GM21529 (cell line): ENCODE results near the gene STX4.
"Not testable (repeated sequence)": the region's sequence is repeated elsewhere in the genome, so short reads cannot be mapped to it uniquely, and the experiment has no call there.

Source experiments
- ATAC-seq: cut with Tn5 transposase; IDR thresholded peaks from one replicate; pipeline ENCODE4 v1.9.1; 2021; ENCODE audit not compliant: unreplicated experiment

Gene STX4

DNA sequence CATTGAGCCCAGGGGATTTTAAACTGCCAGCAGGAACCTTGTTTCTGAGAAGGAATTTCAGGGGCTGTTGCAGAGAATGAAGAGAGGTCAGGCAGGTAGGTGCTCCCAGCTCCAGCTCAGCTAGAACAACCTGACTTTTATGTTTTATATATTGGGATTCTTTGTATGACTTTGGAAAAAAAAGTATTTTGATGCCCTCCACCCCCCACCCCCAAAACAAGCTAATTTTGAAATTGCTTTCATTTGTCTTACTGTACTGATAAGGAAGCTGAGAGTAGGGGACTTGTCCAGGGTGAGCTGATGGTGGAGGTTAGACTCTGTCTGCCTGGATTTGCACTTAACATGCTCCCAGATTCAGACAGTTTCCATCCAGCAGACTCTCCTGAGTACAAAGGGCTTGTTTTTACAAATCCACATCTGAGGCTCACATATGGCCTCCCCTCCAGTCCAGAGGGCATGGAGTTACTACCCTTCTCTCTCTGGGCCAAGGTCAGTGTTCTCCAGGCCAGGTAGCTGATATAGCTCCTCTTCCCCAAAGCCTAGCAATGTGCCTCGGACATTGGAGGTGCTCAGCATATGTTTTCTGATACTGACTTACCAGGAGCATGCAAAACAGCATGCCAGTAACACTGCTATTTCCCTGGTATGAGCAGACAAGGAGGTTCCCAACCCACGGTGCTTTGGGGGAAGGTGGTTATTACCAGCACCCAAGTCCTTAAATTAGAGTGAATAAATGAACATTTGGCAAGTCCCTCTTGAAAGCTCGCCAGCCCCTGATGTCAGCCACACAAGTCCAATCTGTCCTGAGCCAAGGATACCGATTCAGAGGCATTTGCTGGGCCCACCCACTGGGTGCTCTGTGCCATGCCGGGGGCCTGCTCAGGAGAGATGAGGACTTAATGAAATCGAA is 34.3 kb upstream of the STX4 start:
- no peak for ATAC-seq

DNA sequence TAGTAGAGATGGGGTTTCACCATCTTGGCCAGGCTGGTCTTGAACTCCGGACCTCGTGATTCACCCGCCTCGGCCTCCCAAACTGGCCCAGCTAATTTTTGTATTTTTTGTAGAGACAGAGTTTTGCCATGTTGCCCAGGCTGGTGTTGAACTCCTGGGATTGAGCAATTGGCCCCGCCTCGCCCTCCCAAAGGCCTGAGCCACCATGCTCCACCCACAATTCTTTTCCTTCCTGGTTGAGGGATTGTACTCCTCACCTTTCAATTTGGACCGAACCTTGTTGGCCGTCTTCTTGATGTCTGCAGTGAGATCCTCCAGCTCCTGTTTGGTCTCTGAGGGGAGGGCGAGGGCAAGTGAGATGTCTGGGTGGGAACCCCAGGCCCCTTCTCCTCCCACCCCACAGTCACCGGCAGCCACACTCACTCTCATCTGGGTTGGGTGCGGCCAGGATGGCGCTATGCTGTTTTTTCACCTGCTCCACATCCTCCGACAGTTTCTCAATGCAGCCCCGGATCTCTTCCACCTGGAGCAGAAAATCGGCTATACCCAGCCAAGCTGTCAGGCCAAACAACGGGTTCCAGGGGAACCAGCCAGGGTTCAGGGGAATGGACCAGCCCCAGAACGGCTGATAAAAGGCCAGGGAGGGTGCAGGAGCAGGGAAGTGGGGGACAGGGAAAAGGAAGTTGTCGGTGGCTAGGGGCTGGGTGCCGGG is 32.5 kb upstream of the STX4 start:
- no peak for ATAC-seq

DNA sequence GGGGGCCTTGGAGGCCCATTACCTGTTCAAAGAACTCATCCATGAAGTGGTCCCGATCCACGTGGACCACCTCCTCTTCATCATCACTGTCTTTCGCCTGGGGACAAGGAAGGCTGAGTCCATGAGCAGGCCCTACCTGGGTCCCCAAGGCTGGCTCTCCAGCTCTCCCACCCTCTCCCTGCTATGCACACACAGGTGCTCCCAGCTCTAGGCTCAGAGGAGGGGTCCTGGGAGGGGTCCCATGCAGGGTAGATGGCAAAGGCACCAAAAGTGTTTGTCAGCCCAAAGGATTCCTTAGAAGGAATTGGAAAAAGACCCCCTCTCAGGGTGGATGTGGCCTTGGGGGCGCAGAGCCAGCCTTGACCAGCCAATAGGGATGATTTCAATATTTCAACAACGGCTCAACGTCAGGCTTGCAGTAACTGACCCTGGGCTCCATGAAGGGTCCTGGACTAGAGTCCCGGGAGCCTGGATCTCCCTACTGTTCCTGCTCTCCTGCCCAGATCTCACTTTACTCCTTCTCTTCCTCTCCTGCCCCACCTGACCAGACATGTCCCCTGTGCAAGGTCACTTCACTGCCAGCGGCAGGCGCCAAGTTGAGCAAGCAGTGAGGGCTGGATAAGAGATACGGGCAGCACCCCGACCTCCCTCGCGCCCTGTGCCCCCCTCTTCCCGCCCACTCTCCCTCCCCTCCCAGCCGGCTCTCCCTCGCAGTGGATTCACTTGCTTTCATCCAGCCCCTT is 31.7 kb upstream of the STX4 start:
- ATAC-seq = no peak

DNA sequence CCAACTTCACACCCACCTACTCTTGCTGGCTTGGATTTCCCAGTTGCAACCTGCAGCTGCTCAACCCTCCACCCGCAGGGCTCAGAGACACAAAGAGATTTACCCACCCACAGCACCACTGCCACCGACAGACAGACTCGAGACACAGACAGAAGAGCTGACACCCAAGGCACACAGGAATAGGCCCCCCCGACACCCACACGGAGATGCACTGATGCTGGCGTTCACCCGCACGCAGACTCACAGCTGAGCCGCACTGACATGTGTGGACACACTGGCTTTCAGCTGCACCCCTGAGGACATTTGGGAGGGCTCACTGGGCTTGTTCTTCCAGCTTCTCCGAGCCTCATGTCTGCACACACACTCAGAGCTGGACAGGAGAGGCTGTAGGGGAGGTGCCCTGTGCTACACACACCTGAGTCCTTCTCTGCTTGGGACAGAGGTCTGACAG is 31.1 kb upstream of the STX4 start:
- ATAC-seq = no peak

DNA sequence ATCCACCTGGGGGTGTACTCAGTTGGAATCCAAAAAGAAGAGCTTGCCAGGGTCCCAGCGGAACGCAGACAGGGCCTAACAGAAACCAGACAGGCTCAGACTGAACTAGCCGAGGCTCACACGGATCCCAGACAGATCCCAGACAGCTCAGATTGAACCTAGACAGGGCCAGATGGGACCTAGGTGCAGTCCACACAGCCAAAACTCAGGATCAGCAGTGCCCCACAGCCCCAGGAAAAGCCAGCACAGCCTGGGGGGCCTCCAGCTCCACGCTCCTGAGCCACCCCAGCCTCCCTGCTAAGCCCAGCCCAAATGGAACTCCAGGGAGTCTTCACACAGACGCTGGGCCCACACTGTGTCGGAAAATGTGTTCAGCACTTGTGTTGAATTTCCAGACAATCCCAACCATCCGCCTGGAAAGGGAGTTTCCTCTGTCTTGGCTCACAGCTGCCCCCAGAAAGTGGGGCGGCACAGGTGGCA is 30.5 kb upstream of the STX4 start:
- ATAC-seq = no peak

DNA sequence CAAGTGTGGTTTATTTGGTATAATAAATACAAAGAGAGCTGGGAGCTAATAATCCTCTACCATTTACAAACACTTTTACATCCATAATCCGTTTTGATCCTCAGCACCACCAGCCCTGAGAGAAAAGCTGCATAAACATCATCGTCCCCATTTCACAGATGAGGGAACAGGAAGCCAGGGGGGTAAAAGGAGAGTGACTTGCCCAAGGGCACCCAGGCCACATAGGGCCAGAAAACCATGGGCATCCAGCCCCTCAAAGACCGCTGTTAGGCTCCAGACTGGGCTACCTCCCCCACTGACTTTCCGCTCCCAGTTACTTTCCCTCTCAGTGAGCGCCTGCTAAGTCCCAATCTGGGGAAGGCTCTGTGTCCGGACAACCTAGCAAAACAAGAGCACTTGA is 29.6 kb upstream of the STX4 start:
- no peak for ATAC-seq

DNA sequence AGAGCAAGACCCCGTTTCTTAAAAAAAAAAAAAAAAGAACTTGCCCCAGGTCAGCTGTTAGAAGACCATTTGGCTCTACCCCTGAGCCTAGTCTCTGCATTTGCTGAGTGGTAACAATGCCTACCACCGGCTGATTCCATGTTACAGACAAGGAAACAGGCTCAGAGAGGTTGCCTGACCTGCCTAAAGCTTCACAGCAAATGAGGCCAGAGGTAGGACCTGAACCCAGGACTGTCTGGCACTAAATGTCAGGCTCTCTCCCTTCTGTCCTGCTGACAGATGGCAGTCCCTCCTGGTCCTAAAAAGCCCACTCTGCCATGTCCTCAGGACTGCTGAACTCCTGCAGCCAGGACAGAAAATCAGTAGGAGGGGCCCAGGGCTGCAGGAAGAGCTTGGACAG is 28.7 kb upstream of the STX4 start:
- no peak for ATAC-seq

DNA sequence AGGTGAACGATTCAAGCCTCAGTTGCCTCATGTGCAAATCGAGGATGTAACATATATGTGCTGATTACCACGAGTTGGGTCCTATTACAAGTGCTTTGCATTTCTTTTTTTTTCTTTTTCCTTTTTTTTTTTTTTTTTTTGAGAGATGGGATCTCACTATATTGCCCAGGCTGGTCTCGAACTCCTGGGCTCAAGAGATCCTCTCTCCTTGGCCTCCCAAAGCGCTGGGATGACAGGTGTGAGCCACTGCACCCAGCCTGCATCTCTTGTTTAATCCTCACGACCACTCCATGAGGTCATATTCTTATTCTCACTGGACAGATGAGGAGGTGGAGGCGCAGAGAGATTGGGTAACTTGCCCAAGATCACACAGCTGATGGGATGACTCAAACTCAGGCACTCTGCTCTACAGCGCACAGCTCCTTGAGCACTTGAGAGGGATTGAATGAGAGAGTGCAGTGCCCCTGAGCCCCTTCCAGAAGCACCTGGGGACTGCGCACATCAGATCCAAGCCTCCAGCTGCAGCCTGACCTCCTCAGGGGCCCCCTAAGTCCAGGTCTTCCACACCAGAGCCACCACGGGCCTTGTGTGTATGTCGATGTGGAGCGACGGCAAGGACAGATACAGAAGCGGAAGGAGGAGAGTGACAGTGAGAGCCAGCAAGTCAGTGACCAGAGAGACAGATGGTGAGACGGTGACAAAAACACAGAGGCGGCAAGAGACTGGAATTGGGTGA is 27.8 kb upstream of the STX4 start:
- ATAC-seq = no peak

DNA sequence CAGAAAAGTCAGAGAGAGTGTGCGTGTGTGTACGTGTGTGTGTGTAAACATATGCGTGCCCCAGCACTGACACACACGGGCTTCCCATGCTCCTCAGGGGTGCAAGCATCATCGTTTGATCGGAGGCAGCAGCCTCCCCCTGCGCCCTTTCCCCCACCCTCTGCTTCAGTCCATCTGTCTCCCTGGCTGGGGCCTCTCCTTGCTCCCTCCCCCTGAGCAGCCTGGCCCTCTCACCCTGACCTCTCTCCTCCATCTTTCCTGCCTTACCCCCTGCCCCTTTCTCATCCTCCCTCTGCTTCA is 27.3 kb upstream of the STX4 start:
- no peak for ATAC-seq

DNA sequence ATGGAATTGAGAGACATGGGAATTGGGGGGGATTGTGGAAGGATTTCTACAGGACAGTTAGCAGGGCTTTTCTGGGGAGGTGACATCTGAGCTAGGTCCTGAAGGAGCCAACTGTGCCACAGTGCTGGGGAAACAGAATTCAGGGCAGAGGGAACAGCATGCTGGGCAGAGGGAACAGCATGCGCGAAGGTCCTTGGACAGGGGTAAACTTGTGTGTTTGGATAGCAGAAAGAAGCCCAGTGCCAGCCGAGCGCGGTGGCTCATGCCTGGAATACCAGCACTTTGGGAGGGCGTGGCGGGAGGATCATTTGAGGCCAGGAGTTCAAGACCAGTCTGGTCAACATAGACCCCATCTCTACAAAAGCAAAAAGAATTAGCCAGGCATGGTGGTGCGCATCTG is 26.8 kb upstream of the STX4 start:
- ATAC-seq = no peak

DNA sequence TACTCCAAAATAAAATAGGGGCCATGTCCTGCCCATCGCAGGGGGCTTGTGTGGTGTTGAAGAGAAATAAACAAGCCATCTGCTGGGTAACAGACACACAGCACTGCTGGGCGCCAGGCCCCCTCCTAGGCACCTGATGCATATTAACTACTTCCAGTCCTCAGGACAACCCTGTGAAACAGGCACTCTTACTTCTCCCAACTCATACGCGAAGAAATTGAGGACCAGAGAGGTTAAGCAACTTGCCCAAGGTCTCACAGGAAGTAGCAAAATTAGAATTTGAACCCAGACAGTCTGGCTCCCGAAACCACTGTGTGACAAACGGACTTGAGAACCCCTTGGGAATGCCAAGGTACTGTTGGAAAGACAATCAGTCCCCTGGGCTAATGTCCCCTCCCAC is 25.7 kb upstream of the STX4 start:
- no peak for ATAC-seq

DNA sequence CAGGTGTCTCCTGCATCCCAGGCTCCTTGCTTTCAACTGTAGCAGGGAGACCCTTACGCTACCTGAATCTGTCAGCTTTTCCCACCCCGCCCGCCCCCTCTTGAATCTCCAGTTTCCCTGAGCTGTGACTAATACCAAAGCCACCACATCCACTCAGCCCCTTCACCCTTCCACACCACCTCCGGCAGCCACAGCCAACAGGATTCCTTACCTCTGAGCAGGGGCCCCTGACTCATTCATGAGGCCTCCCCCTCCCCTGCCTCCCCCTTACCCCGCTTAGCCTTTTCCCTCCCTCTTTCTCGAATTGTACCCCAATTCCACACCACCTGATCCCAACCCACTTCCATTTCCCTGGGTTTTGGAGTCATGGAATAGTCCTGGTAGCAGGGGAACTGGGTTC is 25.2 kb upstream of the STX4 start:
- no peak for ATAC-seq

DNA sequence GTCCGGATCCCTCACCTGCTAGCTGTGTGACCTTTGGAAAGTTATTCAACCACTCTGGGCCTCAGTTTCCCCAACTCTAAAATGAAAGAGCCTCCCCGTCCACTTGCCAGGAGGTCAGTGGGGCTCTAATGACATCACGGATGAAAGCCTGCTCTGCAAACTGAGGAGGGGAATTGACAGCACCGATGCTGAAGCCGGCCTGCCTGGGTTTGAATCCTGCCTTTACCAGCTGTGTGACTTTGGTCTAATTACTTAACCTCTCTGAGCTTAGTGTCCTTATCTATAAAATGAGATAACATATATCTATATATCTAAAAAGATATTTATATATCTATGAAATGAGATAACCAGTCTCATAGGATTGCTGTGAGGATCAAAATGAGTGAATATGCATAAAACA is 24.8 kb upstream of the STX4 start:
- ATAC-seq = no peak

DNA sequence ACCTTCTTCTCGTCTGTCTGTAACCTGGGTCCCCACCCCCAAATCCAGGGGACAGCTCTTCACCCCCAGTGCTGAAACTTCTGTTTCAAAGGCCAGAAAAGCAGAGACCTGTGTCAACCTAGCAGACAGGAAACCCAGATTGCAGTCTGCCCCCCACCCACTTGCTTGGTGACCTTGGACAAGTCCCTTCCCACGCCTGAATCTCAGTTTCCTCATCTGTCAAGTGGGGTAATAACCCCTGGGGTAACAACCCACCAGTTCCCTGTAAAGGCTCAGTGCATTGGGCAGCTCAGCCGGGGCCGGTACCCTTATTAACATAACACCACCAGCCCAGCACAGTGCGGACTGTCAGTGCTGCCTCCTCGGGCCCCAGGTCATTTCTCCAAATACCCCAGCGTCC is 24.2 kb upstream of the STX4 start:
- ATAC-seq = no peak

DNA sequence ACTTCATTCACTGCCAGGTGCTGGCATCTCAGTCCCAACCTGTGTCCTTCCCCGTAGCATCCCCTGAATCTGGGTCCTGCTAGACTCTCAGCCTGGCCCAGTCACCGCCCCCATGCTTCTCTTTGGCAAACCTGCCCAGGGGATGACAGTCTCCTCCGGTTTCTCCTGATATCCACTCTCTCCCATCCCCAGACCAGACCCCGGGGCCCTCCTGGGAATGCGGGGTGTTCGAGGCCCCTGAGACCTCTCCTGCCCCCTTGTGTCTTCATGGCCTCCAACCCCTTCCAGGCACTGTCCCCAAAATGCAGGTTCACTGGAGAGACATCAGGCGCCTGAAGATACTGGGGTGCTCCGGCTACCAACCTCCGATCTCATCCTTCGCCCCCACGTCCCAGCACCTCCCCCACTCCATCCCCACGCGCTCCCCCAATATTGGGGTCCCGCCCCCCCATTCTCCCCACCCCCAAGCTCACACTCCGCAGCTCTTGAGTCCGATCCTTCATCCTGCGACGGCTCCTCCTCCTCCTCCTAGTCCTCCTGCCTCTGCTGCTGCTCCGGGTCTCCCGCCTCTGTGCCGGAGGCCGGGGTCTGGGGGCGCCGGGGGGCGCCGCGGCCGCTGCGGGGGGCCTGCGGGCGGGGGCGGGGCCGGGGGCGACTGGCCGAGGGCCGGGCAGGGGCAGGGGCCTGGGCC is 23.3 kb upstream of the STX4 start:
- ATAC-seq = no peak

DNA sequence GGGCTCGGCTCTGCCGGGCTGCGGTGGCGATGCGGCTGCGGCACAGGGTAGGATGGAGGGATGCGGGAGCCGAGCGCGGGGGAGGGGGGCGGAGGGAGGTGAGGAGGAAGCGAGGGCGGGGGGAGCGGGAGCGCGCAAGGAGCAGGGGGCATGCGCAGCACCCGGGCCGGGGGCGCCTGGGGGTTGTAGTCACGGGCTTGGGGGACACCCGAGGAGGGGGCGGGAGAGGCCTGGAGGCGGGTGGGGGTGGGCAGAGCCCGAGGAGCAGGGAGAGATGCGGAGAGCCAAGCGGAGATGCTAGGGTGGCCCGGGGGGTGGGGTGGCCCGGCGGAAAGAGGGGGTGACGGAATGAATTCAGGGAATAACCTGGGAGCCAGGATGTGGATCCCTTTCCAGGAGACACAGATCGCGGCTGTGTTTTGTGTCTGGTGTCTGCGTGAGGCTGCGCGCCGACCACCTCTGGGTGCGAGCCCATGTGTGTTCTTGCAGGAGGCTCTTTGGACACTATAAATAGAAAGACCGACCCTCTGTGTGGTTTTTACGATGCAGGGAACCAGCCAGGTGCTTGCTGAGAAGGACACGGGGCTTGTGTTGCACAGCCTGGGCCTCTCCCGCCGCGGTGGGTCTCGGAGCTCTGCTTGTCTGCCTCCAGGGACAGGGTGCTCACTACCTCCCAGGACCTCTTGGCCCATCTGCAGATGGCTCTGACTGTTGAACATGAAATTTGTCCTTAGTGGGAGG is 22.6 kb upstream of the STX4 start, which contains the start of gene STX1B:
Gene STX1B (minus strand): TSS at position 54 of the 741 bp plus-strand sequence. CDS start 242 bp downstream, outside the sequence.
- no peak for ATAC-seq

DNA sequence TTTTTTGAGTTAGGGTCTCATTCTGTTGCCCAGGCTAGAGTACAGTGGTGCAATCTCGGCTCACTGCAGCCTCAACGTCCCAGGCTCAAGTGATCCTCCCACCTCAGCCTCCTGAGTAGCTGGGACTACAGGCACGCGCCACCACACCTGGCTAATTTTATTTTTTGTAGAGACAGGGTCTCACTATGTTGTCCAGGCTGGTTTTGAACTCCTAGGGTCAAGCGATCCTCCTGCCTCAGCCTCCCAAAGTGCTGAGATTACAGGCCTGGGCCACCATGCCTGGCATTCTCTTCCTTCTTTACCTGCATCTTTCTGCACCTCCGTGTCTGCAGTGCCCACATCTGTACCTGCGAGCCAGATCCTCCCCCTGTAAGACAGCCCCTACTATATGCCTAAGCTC is 21.5 kb upstream of the STX4 start:
- not testable (repeated sequence) for ATAC-seq

DNA sequence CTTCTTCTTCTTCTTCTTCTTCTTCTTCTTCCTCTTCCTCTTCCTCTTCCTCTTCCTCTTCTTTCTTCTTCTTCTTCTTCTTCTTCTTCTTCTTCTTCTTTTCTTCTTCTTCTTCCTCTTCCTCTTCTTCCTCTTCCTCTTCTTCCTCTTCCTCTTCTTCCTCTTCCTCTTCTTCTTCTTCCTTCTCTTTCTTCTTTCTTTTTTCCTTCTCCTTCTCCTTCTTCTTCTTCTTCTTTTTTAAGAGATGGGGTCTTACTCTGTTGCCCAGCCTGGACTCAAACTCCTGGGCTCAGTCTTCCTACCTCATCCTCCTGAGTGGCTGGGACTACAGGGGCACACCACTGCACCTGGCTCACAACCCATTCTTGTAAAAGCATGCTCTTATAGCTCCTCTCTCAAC is 20.1 kb upstream of the STX4 start:
- not testable (repeated sequence) for ATAC-seq

DNA sequence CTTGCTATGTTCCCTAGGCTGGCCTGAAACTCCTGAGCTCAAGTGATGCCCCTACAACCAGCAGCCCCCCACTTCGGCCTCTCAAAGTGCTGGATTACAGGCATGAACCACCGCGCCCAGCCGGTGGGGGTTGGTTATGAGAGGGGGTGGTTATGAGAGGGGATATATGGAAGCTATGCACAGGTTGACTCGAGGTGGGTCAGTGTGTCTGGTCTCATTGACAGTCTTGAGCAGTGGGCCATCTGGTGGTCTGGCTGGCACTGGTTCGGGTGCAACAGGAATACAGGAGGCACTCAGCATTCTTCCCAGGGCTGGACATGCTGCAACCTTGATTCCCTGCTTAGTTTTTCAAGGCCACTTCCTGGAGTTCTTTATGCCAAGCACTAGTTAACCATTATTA is 17.3 kb upstream of the STX4 start:
- no peak for ATAC-seq

DNA sequence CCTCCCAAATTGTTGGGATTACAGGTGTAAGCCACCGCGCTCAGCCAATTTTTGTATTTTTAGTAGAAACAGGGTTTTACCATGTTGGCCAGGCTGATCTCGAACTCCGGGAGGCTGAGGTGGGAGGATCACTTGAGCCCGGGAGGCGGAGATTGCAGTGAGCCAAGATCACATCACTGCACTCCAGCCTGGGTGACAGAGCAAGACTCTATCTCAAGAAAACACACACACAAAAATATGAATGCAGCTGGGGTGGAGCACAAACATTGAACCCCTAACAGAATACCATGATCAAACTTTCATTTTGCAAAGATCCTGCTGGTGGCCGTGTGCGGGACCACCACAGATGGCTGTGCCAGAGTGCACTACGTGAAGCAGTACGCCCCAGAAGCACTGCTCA is 15.6 kb upstream of the STX4 start:
- ATAC-seq = not testable (repeated sequence)
